OCI-LY3 (cell line): Measurements from ENCODE around the gene TMEM132C.

ENCODE experiments used
- CTCF ChIP-seq: fragments of 200-600, 300-600 bp; sonication (generic); IDR thresholded peaks from 2 replicates; pipeline ENCODE4 v1.5.1; 2014; ENCODE audit warnings: antibody characterized with exemption, low read length, low read depth
- EZH2phosphoT487 ChIP-seq: fragments of 200-600 bp; shearing (Covaris generic); IDR thresholded peaks from 2 replicates; pipeline ENCODE4 v1.6.1; 2018; ENCODE audit warnings: antibody characterized with exemption, mixed run types, low read depth

DNA sequence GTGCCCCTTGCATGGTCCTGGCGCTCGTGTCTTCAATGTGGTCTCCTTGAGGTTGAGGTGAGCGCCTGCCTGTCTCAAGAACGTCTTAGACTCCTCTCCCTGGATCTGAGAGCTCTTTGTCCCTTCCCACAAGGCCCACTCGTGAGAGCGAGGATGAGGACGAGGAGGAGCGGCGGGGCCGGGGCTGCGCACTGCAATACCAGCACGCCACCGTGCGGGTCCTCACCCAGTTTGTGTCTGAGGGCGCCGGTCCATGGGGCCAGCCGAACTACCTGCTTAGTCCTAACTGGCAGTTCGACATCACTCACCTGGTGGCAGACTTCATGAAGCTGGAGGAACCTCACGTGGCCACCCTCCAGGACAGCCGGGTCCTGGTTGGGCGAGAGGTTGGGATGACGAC, 428.7 kb downstream of the TMEM132C start:
- no peak for TF ChIP-seq CTCF
- no peak for TF ChIP-seq EZH2phosphoT487
